Left colon (tissue), 2 donors: Measurements from ENCODE around the gene MAGI2. TPM values are rescaled to one million over a fixed set of nuclear protein-coding genes. Genes with fewer than 3 reads are reported as not detected.

Experiments used
- ATAC-seq: fragments of 200-7000 bp; cut with Tn5 transposase; one replicate; pipeline ENCODE4 v1.9.1; 2020; ENCODE audit warnings: mild to moderate bottlenecking, moderate library complexity
- DNase-seq, 2 donors: peaks; one replicate each; pipeline ENCODE4 v3.0.0-alpha.2; 2020
- intact Hi-C, 2 donors: fragments of 100-400 bp; cut with DNase I in 1 of 2; cut with micrococcal nuclease in 1 of 2; formaldehyde crosslinking; loops; one replicate each; pipeline versions ENCODE4 v1.11.2 to v1.14.0; 2022; cut with DNase I, micrococcal nuclease
- total RNA-seq, 2 donors: library from RNA; stranded (reverse); fragmentation: NEBNext Ultra II Directional; extraction: Animal tissue kit (Norgen Biotek cat#: 25700); gene quantifications; one replicate each; pipeline ENCODE4 v1.2.1, GENCODE V29; 2021
- donor health status: DM: no; HTN: no; CAD: no.
- donor health status: DM: yes; HTN: yes; CAD: no.

MAGI2 gene
- total RNA-seq, 2 donors from 2014 or later: 1.4 to 3.5 TPM

GRCh38 chr7:78406531-78406930 lies 1046.9 kb downstream of the MAGI2 start:
- no peak for DNase-seq
- intact Hi-C loops: no loop called here
- no peak for ATAC-seq

GRCh38 chr7:78402096-78402495 lies 1051.4 kb downstream of the MAGI2 start:
- no peak for DNase-seq
- intact Hi-C loops: no loop called here
- ATAC-seq: no peak

GRCh38 chr7:78400038-78400437 lies 1053.4 kb downstream of the MAGI2 start:
- intact Hi-C loops: no loop called here
- DNase-seq: no peak
- no peak for ATAC-seq

- intact Hi-C loops: no loop called here
These were observed 1054.3 kb downstream of the MAGI2 start for GRCh38 chr7:78399033-78399769.

GRCh38 chr7:78398576-78398975 lies 1054.9 kb downstream of the MAGI2 start:
- intact Hi-C loops: no loop called here
- DNase-seq: no peak
- no peak for ATAC-seq

More at GRCh38 chr7:78399033-78399769, 1054.3 kb downstream of the MAGI2 start:
- ATAC-seq (no peak), DNase-seq (no peak)

- no peak for ATAC-seq
- DNase-seq: no peak
- intact Hi-C loops: no loop called here
These were observed 1055.4 kb downstream of the MAGI2 start for GRCh38 chr7:78398081-78398480.

GRCh38 chr7:78396210-78396609 lies 1057.3 kb downstream of the MAGI2 start:
- intact Hi-C loops: no loop called here
- ATAC-seq: no peak
- DNase-seq: no peak

- DNase-seq (no peak), ATAC-seq (no peak)
- intact Hi-C loops: no loop called here
These were observed 1058.0 kb downstream of the MAGI2 start for GRCh38 chr7:78395298-78396036.

GRCh38 chr7:78389022-78389421 lies 1064.4 kb downstream of the MAGI2 start:
- DNase-seq (no peak), ATAC-seq (no peak)
- intact Hi-C loops: no loop called here

GRCh38 chr7:78386520-78386919 lies 1066.9 kb downstream of the MAGI2 start:
- intact Hi-C loops: no loop called here
- DNase-seq (no peak), ATAC-seq (no peak)

- no peak for DNase-seq
- intact Hi-C loops: no loop called here
These were observed 1070.2 kb downstream of the MAGI2 start for GRCh38 chr7:78383096-78383880.

GRCh38 chr7:78379148-78379547 lies 1074.3 kb downstream of the MAGI2 start:
- intact Hi-C loops: no loop called here

More at GRCh38 chr7:78383096-78383880, 1070.2 kb downstream of the MAGI2 start:
- ATAC-seq: no peak

GRCh38 chr7:78377532-78377931 lies 1075.9 kb downstream of the MAGI2 start:
- ATAC-seq: no peak

More at GRCh38 chr7:78379148-78379547, 1074.3 kb downstream of the MAGI2 start:
- DNase-seq (no peak), ATAC-seq (no peak)

GRCh38 chr7:78370936-78371335 lies 1082.5 kb downstream of the MAGI2 start:
- intact Hi-C loops: no loop called here
- DNase-seq (no peak), ATAC-seq (no peak)

More at GRCh38 chr7:78377532-78377931, 1075.9 kb downstream of the MAGI2 start:
- intact Hi-C loops: no loop called here
- no peak for DNase-seq

- ATAC-seq: no peak
- intact Hi-C loops: no loop called here
- DNase-seq: no peak
These were observed 1084.7 kb downstream of the MAGI2 start for GRCh38 chr7:78368771-78369170.

GRCh38 chr7:78367280-78367773 lies 1086.1 kb downstream of the MAGI2 start:
- intact Hi-C loops: no loop called here
- peak; percentile 79 for ATAC-seq
- DNase-seq: no peak

- DNase-seq: no peak
- no peak for ATAC-seq
- intact Hi-C loops: no loop called here
These were observed 1089.6 kb downstream of the MAGI2 start for GRCh38 chr7:78363866-78364265.

- ATAC-seq (no peak), DNase-seq (no peak)
- intact Hi-C loops: no loop called here
These were observed 1093.6 kb downstream of the MAGI2 start for GRCh38 chr7:78359836-78360235.

GRCh38 chr7:78357709-78358108 lies 1095.8 kb downstream of the MAGI2 start:
- intact Hi-C loops: no loop called here
- DNase-seq (no peak), ATAC-seq (no peak)
